Breast epithelium (tissue), 3 donors: ENCODE results near the gene IGF1R.

ENCODE experiments used
- POLR2A ChIP-seq: fragments of 450-650 bp; IDR thresholded peaks from one replicate; pipeline ENCODE4 v1.6.1; 2016; ENCODE audit warnings: antibody characterized with exemption, mild to moderate bottlenecking, moderate library complexity
- TF ChIP-seq, protein P1 (sequence below), 3 donors: fragments of 450-650 bp; IDR thresholded peaks; one replicate each; pipeline ENCODE4 v1.5.1; 2016 to 2017; ENCODE audit warnings: antibody characterized with exemption in 3 of 3, mild to moderate bottlenecking in 3 of 3, moderate library complexity in 3 of 3

DNA sequence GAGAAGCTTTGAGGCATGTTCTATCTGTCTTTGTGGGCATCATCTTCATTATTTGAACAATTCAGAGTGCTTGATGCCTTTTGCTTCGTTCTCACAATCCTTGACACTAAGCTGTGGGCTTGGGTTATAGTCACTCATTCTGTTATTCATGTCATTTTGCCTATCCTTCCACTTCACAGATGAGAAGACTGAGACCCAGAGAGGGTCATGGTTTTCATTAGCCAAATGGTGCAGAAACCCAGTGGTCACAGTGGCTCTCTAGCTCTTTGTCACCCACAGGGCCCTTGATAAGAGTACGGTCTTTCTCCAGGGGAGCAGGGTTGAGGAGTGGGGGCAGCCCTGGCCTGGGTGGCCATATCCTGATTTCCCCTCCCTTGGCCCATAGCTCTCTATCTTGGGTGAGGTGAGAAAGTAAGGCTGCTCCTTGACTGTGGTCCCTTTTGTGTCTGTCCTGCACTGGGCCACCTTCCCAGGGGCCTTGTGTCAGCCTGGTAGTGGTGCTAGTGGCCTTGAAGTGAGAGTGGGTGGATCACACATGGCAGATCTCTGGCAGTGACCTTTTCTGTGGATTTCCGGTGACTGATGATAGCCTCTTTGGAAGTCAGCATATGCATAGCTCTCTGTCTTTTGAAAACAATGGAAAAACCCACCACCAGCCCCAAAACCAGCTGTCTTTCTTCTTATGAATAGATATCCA is 130.1 kb downstream of the IGF1R start:
- TF ChIP-seq, protein P1, sequence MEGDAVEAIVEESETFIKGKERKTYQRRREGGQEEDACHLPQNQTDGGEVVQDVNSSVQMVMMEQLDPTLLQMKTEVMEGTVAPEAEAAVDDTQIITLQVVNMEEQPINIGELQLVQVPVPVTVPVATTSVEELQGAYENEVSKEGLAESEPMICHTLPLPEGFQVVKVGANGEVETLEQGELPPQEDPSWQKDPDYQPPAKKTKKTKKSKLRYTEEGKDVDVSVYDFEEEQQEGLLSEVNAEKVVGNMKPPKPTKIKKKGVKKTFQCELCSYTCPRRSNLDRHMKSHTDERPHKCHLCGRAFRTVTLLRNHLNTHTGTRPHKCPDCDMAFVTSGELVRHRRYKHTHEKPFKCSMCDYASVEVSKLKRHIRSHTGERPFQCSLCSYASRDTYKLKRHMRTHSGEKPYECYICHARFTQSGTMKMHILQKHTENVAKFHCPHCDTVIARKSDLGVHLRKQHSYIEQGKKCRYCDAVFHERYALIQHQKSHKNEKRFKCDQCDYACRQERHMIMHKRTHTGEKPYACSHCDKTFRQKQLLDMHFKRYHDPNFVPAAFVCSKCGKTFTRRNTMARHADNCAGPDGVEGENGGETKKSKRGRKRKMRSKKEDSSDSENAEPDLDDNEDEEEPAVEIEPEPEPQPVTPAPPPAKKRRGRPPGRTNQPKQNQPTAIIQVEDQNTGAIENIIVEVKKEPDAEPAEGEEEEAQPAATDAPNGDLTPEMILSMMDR (IDR thresholded peaks at IDR 0.05): no peak
- no peak for TF ChIP-seq POLR2A
